NCI-H1694 (cell line): Measurements from ENCODE around the gene GLIS2.

Experiments
- DNase-seq: peaks from one replicate; lab custom pipeline; 2025; lab: John Stamatoyannopoulos, UW

The GLIS2 gene

DNA sequence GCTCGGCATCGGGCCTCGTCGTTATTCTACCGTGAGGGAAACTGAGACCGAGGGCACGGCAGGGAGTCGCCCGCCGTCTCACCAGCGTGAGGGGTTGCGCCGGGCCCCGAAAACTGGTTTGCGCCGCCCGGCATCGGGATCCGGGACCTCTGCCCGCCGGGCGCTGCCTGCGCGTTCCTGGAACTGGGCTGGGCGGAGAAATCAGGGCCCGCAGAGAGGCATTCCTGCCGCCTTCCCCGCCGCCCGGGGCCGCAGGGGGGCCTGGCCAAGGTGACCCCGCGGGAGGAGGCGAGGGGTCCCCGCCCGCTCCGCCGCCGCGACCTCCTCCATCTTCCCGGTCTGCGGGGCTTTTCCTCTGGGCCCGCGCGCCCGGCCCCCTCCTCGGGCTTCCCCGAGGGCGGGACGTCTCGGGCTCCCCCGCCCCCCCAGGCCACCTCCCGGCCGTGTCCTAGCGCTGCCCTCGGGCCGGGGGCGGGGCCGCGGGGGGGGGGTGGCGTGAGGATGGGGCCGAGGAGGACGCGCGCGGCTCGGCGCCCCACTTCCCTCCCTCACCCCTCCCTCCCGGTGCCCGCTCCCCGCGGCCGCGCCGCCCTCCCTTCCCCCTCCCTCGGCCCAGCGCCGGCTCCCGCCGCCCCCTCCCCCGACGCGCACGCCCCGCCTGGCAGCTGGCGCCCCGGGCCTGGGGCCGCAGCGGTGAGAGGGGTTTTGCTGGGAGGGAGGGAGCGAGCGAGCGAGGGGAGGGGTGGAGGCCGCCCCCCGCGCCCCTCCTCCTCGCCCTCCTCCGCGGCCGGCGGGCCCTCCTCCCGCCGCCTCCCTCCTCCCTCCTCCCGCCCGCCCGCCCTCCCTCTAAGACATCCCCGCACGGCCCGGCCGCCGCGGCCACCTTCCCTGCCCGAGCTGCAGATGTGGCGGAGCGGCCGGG, at the start of gene GLIS2:
GLIS2 (plus strand) TSS at position 882 of the 922 bp plus-strand sequence. CDS start 16,214 bp downstream, outside the sequence.
- no peak for DNase-seq

DNA sequence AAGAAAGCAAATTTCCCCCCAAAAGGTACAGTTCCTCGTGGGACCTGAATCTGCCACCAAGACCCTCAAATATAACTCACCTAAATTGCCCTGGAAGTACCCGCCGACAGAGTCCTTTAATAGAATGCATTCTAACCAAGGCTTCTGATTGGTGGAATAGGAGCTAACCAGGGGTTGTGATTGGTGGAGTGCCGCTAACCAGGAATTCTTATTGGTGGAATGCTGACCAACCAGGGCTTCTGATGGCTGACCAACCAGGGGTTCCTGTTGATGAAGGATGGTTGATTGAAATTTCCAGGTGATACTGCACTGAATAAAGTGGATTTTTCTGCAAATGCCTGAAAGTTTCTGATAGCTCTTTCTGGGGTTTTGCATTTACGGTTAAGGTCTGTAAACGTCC, 49.5 kb upstream of the GLIS2 start:
- DNase-seq = no peak

DNA sequence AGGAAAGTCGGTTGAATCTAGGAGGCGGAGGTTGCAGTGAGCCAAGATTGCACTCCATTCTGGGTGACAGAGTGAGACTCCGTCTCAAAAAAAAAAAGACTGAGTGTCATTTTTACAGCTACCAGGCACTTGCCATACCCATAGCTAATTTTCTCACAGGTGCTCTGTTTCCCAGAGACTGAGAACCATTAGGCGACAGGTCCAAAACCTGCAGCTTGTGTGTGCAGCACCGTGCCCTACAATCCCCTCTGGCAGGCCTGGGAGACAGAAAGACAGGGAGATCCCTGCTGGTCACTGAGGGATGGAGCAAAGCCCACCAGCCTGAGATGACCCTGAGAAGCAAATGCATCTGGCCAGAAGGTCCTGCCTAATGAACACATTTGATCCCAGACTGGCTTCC, 45.8 kb upstream of the GLIS2 start:
- DNase-seq = no peak

DNA sequence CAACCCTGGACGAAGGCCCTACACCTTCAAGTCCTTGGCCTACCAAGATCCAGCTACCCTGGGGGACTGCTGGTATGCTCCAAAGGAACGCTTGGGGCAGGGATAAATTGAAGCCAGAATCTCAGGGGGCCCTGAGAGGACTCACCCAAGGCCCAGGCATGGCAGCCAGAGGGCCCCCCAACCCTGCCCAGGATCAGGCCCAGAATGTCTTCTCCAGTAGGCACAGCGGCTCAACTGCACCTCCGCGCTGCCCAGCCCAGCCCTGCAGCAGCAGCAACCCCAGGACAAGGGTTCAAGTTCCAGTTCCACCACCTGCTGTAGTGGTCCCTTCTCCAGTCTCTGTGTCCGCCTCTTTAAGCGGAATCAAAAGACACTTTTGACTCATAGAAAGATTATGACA, 45.3 kb upstream of the GLIS2 start:
- no peak for DNase-seq

DNA sequence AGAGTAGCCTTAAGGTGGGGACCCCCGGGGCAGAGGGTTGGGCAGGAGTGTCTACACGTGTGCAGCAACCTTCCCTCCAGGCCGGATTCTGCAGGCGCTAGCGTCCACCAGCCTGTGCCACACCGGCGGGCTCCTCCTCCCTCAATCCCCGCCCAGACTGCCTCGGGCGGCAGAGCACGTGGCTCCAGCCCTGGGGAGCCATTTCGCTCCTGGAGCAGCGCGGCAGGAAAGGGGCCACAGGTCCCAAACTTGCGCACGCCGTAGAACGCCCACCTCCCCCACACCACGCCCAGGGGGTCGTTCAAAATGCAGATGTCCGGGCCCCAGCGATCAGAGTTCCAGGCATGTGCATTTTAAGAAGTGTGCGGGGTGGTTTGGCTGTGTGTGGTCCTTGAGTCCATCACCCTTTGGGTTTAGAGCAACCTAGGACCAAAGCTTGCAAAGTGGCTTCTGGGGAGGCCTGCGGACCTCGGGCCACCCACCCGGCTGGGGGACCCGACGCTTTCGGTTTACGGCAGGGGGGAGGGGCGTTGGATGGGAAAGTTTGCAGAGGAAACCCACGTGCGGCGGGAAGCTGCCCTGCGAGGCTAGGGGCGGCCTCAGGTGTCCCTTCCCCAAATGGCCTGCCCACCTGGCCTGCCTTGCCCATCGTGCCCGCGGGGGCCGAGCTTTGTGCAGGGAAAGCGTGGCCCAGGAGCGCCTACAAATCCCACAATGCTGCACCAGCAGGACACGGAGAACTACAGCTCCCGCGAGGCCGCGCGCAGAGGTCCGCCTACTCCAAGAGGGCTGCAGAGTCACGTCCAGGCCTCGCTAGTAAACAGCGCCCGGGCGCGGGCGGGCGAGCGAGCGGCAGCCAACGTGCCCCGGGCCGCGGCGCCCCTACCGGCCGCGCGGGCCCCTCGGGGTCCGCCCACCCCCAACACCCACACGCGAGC, 44.4 kb upstream of the GLIS2 start:
- peak; percentile 60 for DNase-seq

DNA sequence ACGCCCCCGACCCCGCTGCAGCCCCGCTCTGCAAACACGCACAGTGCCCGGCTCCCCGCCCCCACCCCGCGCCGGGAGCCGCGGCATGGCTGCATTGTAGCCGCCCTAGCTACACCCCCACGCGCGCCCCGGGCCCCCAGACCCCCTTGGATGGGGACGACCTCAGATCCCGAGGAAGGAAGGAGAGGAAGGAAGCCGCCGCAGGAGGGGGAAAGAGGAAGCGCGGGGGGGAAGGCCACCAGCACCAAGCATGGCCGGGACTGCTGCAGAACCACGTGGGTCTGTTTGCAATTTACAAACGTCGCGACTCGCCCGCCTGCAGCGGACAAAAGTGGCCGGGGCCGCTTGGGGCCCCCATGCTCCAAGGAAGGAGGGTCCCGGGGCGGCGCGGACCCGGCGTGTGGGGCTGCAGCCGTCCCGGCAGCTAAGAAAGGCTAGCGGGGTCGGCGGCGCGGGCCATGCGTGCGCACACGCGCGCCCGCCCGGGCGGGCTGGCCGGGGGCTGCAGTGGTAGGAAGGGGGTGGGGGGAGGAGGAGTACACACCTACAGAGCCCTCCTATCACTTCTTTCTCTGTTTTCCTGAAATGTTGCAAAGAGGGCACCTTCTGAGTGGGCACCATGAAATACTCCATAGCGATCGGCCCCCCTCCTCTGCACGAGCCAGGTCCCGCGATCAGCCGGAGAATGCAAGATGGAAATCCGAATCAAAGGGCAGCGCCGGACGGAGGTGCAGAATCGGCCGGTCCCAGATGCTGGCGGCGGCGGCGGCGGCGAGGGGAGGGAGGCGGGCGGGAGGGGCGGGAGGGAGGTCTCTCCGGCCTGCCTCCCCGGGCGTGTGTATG, 43.5 kb upstream of the GLIS2 start:
- no peak for DNase-seq

DNA sequence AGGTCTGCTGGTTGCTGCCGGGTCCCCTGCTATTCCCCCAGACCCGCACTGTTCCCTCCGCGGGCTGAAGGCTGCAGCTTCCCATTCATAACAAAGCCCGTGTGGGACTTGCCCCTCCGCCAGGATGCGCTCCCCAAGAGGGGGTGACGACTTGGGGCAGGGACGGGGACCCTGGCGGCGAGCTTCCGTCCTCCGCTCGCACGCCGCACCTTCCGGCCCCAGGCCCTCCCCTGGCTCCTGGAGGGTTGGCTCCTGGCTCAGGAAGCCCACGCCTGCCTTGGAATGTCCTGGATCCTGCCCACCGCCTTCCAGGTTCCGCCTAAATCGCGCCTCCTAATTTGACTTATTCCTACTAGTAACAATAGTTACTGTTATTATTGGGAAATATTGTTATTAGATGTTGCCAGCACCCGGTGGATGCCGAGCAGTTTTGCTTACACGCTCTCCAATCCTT, 42.0 kb upstream of the GLIS2 start:
- DNase-seq = no peak

DNA sequence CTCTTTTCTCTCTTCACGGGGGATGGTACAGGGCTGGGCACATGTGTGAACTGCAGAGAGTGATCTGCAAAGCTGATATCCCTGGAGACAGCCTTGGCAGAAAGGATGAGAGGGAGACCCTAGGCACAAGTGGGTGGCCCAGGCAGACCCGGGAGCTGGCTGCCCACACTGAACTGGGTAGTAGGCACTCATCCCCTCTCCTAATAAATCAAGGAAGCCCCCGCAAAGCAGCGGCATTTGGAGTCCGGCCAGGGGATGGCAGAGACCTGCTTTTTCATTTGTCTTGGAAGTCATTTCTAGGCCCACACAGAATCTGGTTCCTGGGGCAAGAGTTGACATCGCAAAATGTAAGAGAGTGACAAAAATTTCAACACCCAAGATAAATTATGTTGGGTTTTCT, 40.0 kb upstream of the GLIS2 start:
- no peak for DNase-seq

DNA sequence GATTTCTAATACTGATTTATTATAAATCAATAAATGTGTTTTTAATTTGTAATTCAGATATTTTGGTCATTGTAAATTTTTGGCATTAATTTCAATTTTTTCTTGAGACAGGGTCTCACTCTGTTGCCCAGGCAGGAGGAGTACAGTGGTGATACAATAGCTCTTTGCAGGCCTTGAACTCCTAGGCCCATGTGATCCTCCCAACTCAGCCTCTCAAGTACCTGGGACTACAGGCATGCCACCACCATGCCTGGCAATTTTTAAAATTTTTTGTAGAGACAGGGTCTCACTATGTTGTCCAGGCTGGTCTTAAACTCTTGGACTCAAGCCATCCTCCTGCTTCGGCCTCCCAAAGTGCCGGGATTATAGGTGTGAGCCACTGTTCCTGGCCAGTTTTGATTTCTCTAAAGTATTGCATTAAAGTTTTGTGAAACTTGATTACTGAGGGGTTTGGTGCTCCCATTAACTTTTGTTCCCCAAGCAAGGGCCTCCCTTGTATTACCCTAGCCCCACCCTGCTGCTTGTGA, 37.8 kb upstream of the GLIS2 start:
- no peak for DNase-seq

DNA sequence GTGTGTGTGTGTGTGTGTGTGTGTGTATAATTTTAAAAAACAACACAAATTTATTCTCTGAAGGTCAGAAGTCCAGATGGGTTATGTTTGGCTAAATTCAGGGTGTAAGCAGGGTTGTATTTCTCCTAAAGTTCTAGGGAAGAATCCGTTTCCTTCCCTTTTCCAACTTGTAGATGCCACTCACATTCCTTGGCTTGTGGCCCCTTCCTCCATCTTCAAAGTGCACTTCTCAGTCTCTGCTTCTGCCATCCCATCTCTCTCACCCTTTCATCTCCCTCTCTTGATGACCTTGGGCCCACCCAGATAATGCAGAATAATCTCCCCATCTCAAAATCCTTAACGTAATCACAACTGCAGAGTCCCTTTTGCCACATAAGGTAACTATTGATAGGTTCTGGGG, 35.2 kb upstream of the GLIS2 start:
- DNase-seq = no peak

DNA sequence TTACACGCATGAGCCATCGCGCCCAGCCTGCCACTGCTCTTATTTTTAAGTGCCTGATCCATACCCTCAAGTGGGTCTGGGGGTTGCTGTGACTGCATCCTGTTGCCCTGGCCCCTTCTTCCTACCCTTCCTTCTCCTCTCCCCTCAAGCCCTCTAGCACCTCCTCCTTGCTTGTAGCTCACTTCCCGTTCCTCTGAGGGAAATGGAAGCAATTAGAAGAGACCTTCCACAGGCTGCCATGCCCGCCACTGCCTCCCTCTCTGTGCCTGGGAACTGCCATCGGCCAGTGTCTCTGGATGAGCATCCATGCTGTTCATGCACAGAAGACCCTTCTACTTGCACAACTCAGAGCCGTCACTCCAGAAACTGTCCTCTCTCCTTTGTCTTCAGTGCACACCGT, 32.4 kb upstream of the GLIS2 start:
- DNase-seq = no peak

DNA sequence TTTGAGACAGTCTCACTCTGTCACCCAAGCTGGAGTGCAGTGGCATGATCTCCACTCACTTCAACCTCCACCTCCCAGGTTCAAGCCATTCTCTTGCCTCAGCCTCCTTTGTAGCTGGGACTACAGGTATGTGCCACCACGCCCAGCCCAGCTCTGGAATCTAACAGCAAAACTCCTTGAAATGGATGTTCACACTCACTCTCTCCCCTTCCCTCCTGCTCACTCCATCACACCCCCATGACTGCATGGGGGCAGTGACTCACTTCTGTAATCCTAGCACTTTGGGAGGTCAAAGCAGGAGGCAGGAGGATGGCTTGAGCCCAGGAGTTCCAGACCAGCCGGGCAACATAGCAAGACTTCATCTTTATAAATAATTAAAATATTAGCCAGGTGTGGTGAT, 31.9 kb upstream of the GLIS2 start:
- DNase-seq = no peak

DNA sequence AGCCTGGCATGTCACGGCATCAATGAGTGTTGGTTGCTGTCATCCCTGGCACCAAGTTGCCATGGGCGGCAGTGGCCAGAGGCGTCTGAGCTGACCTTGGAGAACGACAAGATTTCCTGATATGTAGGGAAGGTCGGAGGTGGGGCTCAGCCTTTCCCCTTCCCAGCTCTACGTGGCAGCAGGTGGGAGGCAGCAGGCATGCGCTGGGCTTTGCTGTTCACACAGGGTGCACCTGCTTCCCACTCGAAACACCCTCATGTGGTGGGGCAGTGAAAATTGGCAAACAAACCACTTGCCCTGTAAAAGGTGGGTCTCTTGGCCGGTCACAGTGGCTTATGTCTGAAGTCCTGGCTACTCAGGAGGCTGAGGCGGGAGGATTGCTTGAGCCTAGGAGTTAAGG, 30.7 kb upstream of the GLIS2 start:
- no peak for DNase-seq

DNA sequence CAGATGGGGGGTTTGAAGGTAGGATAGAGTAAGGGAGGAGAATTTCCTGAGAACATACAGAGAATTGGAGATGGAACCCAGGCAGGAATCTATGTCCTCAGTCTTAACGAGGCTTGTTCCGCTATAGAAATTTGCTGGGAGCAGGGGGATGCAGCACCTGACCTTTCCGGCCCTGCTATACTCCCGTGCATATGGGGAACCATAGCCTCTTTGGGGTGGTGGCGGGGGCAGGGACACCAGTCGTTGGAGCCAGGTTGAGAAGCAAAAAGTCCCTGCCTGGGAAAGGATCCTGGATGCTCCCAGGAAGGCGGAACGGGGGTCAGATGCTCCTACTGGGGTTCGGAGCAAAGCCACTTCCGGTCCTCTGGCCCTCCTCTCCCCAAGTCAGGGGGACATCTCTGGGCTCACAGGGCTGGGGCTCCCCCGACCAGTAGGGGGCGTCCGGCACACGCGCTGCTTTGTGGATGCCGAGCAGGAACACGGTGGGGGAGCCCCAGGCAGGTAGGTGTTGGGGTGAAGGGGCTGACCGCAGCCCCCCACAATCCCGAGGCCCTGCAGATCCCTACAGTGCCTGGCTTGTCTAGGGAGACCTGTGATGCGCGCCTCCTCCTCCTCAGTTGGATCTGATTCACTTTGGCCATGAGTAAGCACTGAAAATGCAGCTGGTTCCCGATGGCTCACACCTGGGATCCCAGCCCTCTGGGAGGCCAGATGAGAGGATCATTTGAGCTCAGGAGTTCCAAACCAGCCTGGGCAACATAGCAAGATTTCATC, 27.5 kb upstream of the GLIS2 start:
- DNase-seq = peak; percentile 13

DNA sequence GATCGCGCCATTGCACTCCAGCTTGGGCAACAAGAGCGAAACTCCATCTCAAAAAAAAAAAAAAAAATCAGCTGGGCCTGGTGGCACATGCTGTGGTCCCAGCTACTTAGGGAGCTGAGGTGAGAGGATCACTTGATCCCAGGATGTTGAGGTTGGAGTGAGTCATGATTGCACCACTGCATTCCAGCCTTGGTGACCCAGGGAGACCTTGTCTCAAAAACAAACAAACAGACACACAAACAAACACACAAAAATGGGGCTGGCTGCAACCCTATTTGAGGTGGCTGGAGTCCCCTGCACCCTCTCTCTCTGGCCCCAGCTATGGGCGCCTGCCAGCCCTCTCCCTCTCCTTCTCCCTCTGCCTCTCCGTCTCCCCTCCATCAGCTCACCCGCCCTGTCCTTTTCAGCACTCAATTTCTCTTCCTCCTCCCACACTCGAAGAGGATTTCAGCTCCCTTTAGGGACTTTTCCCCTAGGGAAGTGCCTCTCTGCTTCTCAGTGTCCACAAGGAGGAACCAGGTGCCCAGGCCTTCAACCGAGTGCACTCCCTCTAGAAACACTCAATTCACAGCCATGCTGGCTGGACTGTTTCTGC, 25.5 kb upstream of the GLIS2 start:
- no peak for DNase-seq

DNA sequence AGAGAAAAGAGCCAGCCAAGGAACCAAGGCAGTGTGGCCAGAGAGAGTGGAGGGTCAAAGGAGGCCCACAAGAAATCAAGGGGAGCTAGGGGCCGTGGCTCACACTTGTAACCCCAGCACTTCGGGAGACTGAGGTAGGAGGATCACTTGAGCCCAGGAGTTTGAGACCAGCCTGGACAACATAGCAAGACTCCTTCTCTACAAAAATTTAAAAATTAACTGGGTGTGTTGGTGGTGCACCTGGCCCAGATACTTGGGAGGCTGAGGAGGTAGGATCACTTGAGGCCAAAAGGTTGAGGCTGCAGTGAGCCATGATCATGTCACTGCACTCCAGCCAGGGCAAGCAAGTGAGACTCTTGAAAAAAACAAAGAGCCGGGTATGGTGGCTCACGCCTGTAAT, 24.2 kb upstream of the GLIS2 start:
- no peak for DNase-seq

DNA sequence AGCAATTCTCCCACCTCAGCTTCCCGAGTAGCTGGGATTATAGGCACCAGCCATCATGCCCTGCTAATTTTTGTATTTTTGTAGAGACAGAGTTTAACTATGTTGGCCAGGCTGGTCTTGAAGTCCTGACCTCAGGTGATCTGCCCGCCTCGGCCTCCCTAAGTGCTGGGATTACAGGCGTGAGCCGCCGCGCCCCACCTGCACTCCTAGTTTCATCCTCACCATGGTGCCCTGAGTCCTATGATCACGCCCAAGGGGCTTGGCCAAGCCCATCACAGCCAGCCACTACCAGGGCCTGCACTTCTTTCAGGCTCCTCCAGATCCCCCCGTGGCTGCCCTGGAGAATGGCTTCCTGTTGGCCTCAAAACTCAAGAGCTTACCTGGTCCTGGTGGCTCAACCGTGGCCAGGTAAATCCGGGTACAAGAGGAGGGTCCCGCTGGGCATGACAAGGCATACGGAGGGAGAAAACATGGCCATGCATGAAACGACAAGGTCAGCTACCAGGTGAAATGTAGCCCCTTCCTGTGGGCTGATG, 22.6 kb upstream of the GLIS2 start:
- no peak for DNase-seq

DNA sequence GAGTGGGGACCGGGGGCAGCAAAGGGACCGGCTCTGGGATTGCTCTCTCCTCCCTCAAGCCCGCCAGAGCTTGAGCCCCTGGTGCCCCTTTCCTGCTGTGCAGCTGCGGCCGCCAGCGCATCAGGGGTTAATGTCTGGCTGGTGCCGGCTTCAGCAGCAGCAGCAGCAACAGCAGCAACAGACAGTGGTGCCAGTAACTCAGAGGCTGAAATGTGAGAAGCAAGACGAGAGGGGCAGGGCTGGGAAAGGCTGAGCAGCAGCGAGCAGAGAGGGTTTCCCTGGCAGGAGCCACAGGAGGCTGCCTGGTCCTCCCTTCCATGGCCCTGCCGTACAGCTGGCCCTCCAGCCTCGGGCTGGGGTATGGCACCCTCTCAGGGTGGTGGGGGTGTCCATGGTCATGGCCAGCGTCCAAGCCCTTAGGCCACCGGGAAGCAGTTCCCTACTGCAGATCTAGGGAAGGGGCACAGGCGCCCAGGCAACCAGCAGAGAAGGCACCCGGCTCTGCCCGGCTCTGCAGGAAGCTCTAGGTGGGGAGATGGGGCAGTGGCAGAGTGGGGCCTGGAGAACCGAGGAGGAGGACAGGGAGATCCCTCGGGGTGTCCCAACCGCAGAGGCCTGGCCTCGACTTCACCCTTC, 21.9 kb upstream of the GLIS2 start:
- DNase-seq = peak; percentile 68

DNA sequence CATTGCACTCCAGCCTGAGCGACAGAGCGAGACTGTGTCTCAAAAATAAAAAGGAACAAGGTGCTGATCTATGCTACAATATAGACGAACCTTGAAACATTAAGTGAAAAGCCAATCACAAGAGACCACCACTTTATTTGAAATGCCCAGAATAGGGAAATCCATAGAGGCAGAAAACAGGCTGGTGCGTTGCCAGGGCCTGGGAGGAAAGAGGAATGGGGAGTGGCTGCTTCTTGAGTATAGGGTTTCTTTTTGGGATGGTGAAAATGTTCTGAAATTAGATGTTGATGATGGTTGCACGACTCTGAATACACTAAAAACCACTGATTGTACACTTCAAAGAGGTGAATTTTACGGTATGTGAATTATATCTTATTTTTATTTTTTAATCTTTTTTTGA, 20.3 kb upstream of the GLIS2 start:
- DNase-seq = no peak

DNA sequence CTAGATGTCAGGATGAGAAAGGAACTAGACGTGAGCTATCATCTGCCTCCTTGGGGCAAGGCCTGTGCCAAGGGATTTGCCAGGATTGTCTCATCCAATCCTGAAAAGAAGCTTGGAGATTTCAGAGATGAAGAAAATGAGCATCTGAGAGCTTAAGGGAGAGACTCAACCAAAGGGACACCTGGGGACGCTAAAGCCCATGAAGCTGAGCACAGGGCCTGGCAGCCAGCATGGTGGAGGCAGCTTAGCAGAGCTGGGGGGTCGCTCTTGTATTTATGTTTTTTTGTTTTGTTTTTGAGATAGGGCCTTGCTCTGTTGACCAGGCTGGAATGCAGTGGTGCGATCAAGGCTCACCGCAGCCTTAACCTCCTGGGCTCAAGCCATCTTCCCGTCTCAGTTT, 18.4 kb upstream of the GLIS2 start:
- no peak for DNase-seq
